GM19023 (cell line): ENCODE results near the gene TMCO1.
A peak's percentile ranks its signal among the peaks of the same experiment; 100 is the strongest.
"Not testable (repeated sequence)": the region's sequence is repeated elsewhere in the genome, so short reads cannot be mapped to it uniquely, and the experiment has no call there.

Experiments used
- ATAC-seq: cut with Tn5 transposase; IDR thresholded peaks from one replicate; pipeline ENCODE4 v1.9.1; 2021; ENCODE audit warnings: mild to moderate bottlenecking, moderate library complexity; ENCODE audit not compliant: unreplicated experiment

Gene TMCO1

DNA sequence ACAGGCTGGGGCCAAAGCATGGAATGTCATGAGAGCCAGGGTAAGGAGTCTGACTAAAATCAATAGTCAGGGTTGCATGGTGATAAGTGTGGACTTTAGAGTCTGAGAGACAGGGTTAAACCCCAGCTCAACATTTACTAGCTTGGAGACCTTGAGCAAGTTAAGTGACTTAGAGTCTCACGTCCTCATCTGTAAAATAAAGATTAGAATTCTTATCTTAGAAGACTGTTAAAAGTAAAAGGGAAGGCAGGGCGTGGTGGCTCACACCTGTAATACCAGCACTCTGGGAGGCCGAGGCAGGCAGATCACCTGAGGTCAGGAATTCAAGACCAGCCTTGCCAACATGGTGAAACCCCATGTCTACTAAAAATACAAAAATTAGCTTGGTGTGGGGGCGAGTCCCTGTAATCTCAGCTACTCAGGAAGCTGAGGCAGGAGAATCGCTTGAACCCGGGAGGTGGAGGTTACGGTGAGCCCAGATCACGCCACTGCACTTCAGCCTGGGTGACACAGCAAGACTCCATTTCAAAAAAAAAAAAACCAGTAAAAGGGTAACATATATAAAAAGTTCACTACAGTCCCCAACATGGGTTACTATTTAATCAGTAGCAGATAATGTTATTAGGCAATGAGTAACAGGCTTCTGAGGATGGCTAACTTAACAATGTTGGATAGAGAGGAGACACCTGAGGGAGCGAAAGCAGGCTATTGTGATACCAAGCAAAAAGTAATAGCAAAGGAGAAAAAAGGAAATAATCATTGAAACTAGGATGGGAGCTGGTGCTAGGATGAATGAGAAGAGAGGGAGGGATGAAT lies 20.8 kb downstream of the TMCO1 start:
- no peak for ATAC-seq

DNA sequence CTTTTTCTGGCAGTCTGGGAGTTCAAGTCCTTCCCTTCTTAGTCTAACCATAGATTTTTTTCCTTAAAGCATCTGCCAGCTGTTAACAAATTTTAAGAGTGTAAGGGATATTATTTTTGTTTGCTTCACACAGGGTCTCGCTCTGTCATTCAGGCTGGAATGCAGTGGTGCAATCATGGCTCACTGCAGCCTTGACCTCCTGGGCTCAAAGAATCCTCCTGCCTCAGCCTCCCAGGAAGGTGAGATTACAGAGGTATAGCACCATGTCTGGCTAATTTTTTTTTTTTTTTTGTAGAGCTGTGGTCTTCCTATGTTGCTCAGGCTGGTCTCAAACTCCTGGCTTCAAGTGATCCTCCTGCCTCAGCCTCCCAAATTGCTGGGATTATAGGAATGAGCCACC lies 23.8 kb downstream of the TMCO1 start:
- not testable (repeated sequence) for ATAC-seq

DNA sequence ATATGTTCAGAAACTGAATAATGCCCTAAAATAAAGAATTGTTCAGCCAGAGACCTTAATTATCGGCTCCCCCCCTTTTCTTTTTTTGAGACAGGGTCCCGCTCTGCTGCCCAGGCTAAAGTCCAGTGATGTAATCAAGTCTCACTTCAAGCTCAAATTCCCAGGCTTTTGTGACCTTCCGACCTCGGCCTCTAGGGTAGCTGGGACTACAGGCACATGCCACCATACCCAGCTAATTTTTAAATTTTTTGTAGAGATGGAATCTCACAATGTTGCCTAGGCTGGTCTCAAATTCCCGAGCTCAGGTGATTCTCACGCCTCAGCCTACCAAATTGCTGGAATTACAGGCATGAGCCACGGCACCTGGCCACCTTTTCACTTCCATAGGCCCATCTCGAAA lies 26.5 kb downstream of the TMCO1 start:
- ATAC-seq = no peak

DNA sequence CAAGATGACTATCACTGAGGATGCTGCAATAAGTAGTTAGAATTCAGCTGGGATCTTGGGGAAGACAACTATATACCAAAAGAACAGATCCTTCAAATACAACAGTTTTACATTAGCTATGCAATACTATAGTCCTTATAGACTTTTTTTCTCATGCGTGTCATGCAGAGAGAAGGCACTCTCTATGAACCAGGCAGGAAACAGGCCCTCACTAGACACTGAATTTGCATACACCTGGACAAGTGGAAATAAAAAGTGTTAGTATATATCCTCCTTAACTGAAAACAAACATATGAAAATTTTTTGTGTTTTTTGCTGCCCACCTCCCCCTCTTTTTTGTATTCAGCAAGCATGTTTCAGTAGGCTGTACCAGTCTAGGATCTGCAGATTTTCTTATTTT lies 29.9 kb downstream of the TMCO1 start:
- peak; percentile 98 for ATAC-seq

DNA sequence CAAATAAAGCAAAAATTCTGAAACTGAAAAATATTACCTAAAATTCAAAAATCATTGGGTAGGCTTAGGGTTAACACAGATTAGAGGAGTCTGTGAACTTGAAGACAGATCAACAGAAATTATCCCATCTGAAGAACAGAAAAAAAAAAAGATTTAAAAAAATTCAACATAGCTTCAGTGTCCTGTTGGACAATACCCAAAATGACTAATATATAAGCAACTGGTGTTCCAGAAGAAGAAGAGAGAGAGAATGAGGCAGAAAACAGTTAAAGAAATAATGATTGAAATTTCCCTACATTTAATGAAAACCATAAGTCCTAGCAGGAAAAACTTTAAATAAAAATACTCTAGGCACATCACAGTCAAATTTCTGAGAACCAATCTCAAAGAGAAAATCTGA lies 31.5 kb downstream of the TMCO1 start:
- no peak for ATAC-seq

DNA sequence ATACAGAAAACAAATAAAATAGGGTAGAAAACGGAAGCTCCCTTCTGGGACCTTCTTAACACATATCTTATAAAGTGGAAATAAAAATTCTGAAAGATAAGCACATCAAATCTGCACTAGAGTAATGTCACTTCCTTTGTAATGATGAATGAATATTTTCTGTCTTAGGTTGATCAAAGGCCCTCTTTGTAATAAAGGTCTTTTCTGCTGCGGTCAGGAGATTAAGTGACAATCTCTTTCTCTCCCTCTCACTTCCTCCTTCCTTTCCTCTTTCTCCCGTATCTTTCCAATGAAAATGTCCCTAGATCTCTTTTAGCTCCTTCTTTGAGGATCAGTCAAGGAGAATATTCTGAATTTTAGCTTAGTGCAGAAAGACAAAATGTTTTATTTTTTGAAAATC lies 33.8 kb downstream of the TMCO1 start:
- ATAC-seq = no peak

DNA sequence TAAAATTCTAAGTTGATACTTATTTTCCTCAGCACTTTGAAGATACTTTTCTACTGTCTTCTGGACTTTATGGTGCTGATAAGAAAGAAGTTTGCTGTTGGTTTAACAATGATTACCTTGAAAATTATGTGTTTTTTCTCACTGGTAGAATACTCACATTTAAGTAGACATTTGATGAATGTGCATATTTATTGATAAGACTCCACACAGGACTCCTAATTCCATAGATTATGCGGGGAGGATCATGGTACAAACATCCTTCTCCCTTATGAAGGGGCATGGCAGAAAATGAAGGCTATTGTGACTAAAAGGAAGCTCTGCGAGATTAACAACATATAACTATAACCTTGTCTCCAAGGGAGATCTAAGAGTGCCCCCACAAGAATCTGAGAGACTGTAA lies 41.8 kb downstream of the TMCO1 start:
- no peak for ATAC-seq

DNA sequence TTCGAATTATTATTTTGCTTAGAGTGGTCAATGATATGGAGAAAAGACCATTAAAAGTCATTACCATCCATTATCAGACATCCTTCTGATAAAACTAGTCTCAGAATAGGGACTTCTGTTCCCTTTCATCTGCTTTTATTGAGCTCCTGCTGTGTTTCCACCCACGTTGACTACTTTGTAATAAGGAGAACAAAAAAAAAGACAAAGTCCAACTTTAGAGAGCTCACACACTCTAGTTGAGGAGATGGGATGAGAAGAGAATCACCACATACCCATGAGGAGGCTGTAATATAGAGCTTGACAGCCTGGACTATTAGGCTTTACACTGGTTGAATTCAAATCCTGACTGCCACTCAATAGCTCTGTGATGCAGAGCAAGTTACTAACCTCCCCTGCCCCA lies 42.5 kb downstream of the TMCO1 start:
- no peak for ATAC-seq

DNA sequence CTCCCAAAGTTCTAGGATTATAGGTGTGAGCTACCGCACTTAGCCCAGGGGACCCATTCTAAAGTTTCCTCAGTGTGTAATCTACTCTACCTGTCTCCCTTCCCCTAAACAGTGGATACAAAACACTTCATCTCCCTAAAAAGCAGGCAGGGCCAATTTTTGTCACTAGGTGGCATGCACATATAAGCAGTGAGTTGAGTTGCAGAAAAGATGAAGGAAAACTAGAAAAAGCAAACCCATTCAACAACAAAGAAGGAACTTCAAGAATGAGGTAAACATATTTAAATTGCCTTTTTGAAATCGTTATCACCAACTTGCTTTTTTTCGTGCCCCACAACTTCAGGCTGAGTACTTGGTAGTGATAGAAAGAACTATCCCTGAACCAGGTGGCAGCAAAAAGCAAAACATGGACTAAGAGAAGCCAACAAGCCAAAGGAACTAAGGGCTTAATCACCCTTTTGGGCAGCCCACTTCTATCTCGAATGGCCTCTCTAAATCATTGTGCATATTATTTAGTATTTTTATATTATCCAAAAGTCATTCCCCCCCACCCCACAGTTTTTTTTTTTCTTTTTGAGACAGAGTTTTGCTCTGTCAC lies 50.7 kb downstream of the TMCO1 start:
- ATAC-seq = no peak

DNA sequence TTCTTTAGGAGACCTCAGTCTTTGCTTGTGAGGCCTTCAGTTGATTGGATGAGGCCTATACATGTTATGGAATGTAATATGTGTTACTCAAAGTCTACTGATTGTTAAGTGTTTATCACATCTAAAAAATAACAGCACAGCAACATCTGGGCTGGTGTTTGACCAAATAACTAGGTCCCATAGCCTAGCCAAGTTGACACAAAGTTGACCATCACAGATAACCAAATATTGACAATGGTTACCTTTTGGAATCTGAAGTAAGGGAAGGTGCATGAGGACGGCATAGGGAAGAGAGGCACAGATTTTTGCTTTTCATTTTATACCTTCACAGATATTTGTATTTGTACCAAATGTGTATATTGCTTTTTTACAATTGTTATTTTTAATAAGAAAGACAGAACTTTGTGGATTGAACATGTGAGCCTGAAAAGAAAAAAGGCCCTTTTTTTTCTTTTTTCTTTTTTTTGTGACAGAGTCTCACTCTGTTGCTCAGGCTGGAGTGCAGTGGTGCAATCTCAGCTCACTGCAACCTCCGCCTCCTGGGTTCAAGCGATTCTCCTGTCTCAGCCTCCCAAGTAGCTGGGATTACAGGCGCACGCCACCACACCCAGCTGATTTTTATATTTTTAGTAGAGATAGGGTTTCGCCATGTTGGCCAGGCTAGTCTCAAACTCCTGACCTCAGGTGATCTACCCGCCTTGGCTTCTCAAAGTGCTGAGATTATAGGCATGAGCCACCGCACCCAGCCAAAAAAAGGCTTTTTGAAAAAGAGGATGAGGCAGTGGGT lies 52.2 kb downstream of the TMCO1 start:
- ATAC-seq = not testable (repeated sequence)

DNA sequence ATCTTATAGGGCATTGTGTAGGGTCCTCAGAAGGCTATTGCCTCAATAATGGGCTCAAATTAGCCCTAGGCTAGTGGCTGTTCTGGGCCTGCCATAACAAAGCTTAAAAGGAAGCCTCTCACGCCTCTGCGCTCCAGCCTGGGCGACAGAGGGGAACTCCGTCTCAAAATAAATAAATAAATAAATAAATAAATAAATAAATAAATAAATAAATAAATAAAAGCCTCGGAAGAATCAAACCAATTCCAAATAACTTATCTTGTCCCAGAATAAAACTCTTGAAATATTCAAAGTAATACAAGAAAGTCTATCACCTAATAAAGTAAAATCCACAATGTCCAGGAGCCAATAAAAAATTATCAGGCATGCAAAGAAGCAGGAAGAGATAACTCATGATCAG lies 55.9 kb downstream of the TMCO1 start:
- ATAC-seq = no peak

DNA sequence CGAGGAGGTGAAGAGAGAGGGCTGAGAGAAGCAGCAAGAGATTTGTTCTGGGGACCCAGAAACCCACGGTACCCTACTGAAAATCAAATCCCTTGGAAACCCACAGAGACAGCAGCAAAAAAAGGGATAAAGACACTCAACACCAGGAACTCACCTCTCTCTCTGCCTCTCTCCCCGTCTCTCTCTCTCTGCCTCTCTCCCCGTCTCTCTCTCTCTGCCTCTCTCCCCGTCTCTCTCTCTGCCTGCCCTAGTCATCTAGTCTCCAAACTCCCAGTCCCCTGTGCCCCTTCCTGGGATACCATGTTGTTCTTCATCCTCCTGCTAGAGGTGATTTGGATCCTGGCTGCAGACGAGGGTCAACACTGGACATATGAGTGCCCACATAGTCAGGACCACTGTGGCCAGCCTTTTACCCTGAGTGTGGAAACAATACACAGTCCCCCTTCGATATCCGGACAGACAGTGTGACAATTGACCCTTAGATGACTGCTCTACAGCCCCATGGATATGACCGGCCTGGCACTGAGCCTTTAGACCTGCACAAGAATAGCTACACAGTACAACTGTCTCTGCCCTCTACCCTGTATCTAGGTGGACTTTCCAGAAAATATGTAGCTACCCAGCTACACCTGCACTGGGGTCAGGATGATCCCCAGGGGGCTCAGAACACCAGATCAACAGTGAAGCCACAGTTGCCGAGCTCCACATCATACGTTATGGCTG lies 60.5 kb downstream of the TMCO1 start:
- no peak for ATAC-seq

DNA sequence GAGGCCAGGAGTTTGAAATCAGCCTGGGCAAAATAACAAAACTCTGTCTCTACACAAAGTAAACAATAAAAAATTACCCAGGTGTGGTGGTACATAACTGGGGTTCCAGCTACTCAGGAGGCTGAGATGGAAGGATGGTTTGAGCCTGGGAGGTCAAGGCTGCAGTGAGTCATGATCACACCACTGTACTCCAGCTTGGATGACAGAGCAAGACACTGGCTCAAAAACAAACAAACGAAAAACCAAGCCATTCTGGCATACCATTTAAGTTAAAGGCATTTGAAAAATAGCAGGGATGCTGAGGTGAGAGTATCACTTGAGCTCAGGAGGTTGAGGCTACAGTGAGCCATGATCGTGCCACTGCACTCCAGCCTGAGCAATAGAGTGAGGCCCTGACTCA lies 65.0 kb downstream of the TMCO1 start:
- no peak for ATAC-seq

DNA sequence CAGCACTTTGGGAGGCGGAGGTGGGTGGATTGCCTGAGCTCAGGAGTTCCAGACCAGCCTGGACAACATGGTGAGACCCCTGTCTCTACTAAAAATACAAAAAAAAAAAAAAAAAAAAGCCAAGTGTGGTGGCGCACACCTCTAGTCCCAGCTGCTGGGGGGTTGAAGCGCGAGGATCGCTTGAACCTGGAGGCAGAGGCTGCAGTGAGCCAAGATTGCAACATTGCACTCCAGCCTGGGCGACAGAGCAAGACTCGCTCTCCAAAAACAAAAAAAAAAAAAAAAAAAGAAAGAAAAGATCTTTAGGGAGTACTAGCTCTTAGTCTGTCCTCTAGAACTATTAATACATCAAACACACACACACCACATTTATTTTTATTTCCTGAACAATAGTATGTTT lies 66.7 kb downstream of the TMCO1 start:
- not testable (repeated sequence) for ATAC-seq

DNA sequence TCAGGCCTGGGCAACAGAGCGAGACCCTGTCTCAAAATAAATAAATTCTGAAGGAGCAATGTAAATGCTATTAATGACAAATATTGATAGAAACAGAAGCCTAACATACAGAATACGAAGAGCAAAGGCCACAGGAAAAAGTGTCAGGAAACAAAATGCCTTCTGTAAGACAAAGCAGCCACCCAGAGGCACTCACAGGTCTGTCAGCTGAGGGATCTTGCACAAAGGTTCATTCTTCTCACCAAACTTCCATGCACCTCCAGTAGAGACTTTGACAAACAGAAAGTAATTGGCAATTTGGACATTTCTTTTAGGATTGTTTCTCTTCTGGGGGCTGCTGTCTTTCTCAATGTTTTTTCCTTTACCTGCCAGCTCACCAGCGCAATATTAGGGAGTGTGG lies 69.1 kb downstream of the TMCO1 start:
- ATAC-seq = no peak

DNA sequence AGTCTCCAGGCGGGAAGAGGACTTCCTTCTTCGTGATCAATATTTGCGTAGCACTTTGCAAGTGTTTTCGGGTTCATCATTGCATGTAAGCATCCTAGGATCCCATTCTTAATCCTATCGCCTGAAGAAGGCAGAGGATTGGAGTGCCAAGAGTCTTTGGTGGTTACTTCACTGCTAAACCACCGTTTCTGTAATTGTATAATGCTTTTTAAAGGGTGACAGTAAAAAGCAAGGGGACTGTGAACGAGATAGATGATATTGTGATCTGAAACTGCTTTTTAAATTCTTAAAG lies 70.0 kb downstream of the TMCO1 start:
- ATAC-seq = peak; percentile 8

DNA sequence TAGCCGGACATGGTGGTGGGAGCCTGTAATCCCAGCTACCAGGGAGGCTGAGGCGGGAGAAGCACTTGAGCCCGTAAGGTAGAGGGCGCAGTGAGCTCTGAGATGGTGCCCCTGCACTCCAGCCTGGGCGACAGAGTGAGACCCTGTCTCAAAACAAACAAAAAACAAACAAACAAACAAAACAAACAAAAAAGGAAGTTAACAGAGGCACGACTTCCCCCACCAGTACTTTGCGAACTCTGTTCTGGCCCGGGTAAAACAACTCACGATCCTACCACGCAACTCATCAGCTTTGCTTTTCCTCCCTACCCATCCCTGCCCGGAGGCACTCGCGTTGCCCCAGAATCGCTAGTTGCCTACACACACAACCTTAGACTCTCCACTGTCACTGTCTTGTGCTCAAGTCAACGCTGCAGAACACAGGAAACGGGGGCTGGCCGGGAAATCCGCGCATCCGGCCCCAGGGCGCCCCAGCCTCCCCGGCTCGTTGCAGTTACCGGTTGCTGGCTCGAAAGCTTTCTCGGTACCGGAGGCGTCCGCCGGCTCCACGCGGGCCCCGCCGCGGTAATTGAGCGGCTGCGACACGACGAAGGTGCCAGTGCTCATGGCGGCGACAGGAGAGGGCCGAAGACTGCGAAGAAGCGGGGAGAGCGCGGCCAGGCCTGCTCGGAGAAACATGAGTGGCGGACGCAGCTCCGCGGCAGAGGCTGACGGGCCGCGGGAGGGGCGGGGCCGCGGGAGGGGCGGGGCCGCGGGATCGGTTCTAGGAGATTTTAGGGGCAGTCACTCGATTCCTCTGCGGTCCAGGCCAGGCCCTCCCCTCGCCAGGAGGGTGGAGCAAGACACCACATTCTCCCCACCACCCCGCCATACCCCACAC lies 70.5 kb downstream of the TMCO1 start, which contains the start of gene ALDH9A1:
ALDH9A1 (minus strand) TSS at position 682 of the 880 bp plus-strand sequence; CDS start at position 678, 4 bp downstream.
- peak; percentile 95 for ATAC-seq

DNA sequence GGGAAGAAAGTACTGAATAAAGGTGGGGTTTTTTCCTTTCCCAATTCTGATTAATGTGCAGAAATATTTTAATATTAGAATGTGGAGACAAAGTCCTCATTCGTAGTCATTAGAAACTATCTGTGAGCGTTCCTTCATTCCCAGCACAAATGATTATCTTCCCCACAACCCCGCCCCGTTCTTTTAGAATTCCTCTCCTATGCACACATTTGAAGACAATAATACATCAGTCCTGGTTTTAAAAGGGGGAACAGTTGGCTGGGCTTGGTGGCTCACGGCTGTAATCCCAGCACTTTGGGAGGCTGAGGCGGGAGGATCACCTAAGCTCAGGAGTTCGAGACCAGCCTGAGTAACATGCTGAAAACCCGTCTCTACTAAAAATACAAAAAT lies 71.2 kb downstream of the TMCO1 start:
- no peak for ATAC-seq

DNA sequence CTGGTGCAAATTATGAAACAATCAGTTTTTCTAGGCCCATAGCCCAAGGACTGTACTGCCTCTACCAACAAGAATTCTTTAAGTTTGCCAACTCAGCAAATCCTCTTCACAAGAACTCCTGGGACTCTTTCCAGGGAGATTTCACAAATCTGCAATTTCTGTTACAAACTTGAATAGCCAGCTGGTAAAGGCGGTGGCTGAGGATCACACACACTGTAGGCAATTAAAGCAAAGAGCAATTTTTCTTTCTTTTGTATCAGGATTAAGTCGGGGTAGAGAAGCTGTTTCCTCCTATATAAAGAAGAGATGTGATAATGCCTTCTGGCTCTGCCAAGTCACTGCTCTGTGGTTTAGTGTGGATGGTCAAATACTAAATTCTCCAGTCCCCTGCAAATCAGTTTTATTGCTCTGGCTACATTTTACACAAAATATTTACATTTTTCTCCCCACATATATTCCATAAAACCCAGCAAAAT lies 72.0 kb downstream of the TMCO1 start:
- ATAC-seq = no peak

DNA sequence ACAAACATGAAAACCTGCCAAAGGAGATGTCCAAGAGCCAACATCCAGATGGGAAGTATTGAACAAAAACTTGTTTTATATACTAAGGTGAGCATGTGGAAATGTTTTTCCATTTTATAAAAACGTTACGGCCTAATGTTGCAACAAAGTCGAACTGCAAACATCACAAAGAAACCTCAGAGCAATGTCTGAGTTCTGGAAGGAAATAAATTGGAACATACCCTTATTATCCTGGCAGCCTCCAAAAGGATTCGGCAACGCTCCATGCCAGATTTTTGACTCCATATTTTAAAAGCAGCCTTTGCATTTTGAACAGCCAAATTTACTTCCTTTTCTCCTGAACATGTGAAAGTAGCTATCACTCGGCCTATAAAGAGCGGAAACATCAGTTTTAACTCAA lies 73.6 kb downstream of the TMCO1 start:
- ATAC-seq = no peak
